Parathyroid adenoma (tissue), 2 donors: ENCODE measurements around the gene EMP1.
A peak's percentile ranks its signal among the peaks of the same experiment; 100 is the strongest.

Experiments used
- H2AFZ ChIP-seq: fragments of 300-600 bp; sonication (generic); one replicate; pipeline ENCODE4 v1.7.0; 2017; ENCODE audit warnings: antibody characterized with exemption, mild to moderate bottlenecking
- H3K27ac ChIP-seq: fragments of 300-600 bp; sonication (generic); one replicate; pipeline ENCODE4 v1.7.0; 2017
- H3K27me3 ChIP-seq: fragments of 300-600 bp; sonication (generic); one replicate; pipeline ENCODE4 v1.7.0; 2017; ENCODE audit warnings: low read length; ENCODE audit not compliant: control insufficient read depth, insufficient read depth
- H3K36me3 ChIP-seq: fragments of 300-600 bp; sonication (generic); one replicate; pipeline ENCODE4 v1.7.0; 2017; ENCODE audit warnings: low read length; ENCODE audit not compliant: control insufficient read depth, insufficient read depth
- H3K4me1 ChIP-seq: fragments of 300-600 bp; sonication (generic); one replicate; pipeline ENCODE4 v1.7.0; 2017; ENCODE audit warnings: control low read depth
- H3K4me2 ChIP-seq: fragments of 300-600 bp; sonication (generic); one replicate; pipeline ENCODE4 v1.7.0; 2017; ENCODE audit warnings: low read length
- H3K4me3 ChIP-seq: fragments of 300-600 bp; sonication (generic); one replicate; pipeline ENCODE4 v1.7.0; 2017; ENCODE audit warnings: low read depth, low read length
- H3K79me2 ChIP-seq: fragments of 300-600 bp; sonication (generic); one replicate; pipeline ENCODE4 v1.7.0; 2017; ENCODE audit warnings: control low read depth
- H3K9ac ChIP-seq: fragments of 300-600 bp; sonication (generic); one replicate; pipeline ENCODE4 v1.7.0; 2017; ENCODE audit warnings: mild to moderate bottlenecking
- H3K9me3 ChIP-seq: fragments of 300-600 bp; sonication (generic); one replicate; pipeline ENCODE4 v1.7.0; 2017; ENCODE audit warnings: low read length; ENCODE audit not compliant: control insufficient read depth
- CTCF ChIP-seq: fragments of 300-600 bp; sonication (generic); IDR thresholded peaks from one replicate; pipeline ENCODE4 v1.7.0; 2017; ENCODE audit warnings: antibody characterized with exemption, mild to moderate bottlenecking
- donor health status: primary hyperparathyroidism.

The EMP1 gene

GRCh38 chr12:13197032-13197431, 506 bp downstream of the EMP1 start:
- H3K36me3 ChIP-seq, result no peaks in the 10 kb centered on the region
- H3K9me3 ChIP-seq, result no peaks in the 10 kb centered on the region
- H3K4me1 ChIP-seq, result peaks cover 10% of the 10 kb centered on the region
- no peak for TF ChIP-seq CTCF
- H3K9ac ChIP-seq, result no peak overlapping the region
- H3K4me3 ChIP-seq, result peak overlapping the region; percentile 54
- H3K4me2 ChIP-seq, result peak overlapping the region; percentile 33
- H3K27ac ChIP-seq, result peak overlapping the region; percentile 84
- peak overlapping the region; percentile 71 for H2AFZ ChIP-seq
- H3K79me2 ChIP-seq, result no peaks in the 10 kb centered on the region
- H3K27me3 ChIP-seq, result no peaks in the 10 kb centered on the region

GRCh38 chr12:13197526-13198143, 1.1 kb downstream of the EMP1 start:
- H3K9ac ChIP-seq, result no peak overlapping the region
- no peaks in the 10 kb centered on the region for H3K9me3 ChIP-seq
- no peaks in the 10 kb centered on the region for H3K27me3 ChIP-seq
- H2AFZ ChIP-seq, result no peak overlapping the region
- no peak overlapping the region for H3K4me2 ChIP-seq
- H3K27ac ChIP-seq, result peak overlapping the region; percentile 84
- peaks cover 10% of the 10 kb centered on the region for H3K4me1 ChIP-seq
- H3K4me3 ChIP-seq, result peak overlapping the region; percentile 54
- no peak for TF ChIP-seq CTCF
- no peaks in the 10 kb centered on the region for H3K79me2 ChIP-seq
- H3K36me3 ChIP-seq, result no peaks in the 10 kb centered on the region

GRCh38 chr12:13198241-13198640, 1.7 kb downstream of the EMP1 start:
- H3K9ac ChIP-seq, result no peak overlapping the region
- peak overlapping the region; percentile 84 for H3K27ac ChIP-seq
- H3K4me3 ChIP-seq, result peak overlapping the region; percentile 54
- H3K4me1 ChIP-seq, result peaks cover 10% of the 10 kb centered on the region
- H3K36me3 ChIP-seq, result no peaks in the 10 kb centered on the region
- no peaks in the 10 kb centered on the region for H3K27me3 ChIP-seq
- no peaks in the 10 kb centered on the region for H3K79me2 ChIP-seq
- peak overlapping the region; percentile 29 for H3K4me2 ChIP-seq
- H2AFZ ChIP-seq, result no peak overlapping the region
- no peaks in the 10 kb centered on the region for H3K9me3 ChIP-seq
- no peak for TF ChIP-seq CTCF

GRCh38 chr12:13198876-13199275, 2.4 kb downstream of the EMP1 start:
- Histone ChIP-seq H3K27ac (peak overlapping the region; percentile 84), H3K36me3 (no peaks in the 10 kb centered on the region), H3K27me3 (no peaks in the 10 kb centered on the region), H3K9me3 (no peaks in the 10 kb centered on the region), H3K4me2 (peak overlapping the region; percentile 13), H3K4me3 (peak overlapping the region; percentile 6), H3K79me2 (no peaks in the 10 kb centered on the region), H3K9ac (no peak overlapping the region), H3K4me1 (peaks cover 10% of the 10 kb centered on the region), H2AFZ (no peak overlapping the region)
- no peak for TF ChIP-seq CTCF

GRCh38 chr12:13199592-13199991, 3.1 kb downstream of the EMP1 start:
- Histone ChIP-seq H3K9ac (no peak overlapping the region), H3K27ac (peak overlapping the region; percentile 43), H2AFZ (no peak overlapping the region), H3K4me1 (peaks cover 14% of the 10 kb centered on the region), H3K9me3 (no peaks in the 10 kb centered on the region), H3K79me2 (no peaks in the 10 kb centered on the region), H3K4me3 (peak overlapping the region; percentile 6), H3K4me2 (no peak overlapping the region), H3K36me3 (no peaks in the 10 kb centered on the region), H3K27me3 (no peaks in the 10 kb centered on the region)
- no peak for TF ChIP-seq CTCF
